Choroid plexus epithelial cell (primary cell): ENCODE measurements around the gene HMGCS2.

ENCODE experiments used
- DNase-seq: peaks from one replicate; pipeline ENCODE4 v3.0.0-alpha.2; 2010; ENCODE audit warnings: low read depth
- H3K4me3 ChIP-seq: 2 replicates; pipeline ENCODE4 v1.5.1; 2011; ENCODE audit warnings: low read depth, mild to moderate bottlenecking, control low read depth, low read length, moderate library complexity
- CTCF ChIP-seq: conservative IDR thresholded peaks from 2 replicates; pipeline ENCODE4 v1.5.1; 2011; ENCODE audit warnings: low read depth, mild to moderate bottlenecking, control low read depth, inconsistent platforms, low read length, moderate library complexity

HMGCS2 gene

GRCh38 chr1:119762953-119763352 is 5.8 kb downstream of the HMGCS2 start:
- no peak for DNase-seq
- H3K4me3 ChIP-seq, result no peak overlapping the region

GRCh38 chr1:119762409-119762808 is 6.3 kb downstream of the HMGCS2 start:
- no peak overlapping the region for H3K4me3 ChIP-seq
- no peak for DNase-seq

More at GRCh38 chr1:119762953-119763352, 5.8 kb downstream of the HMGCS2 start:
- no peak for TF ChIP-seq CTCF

GRCh38 chr1:119758584-119758983 is 10.1 kb downstream of the HMGCS2 start:
- H3K4me3 ChIP-seq, result no peak overlapping the region
- no peak for DNase-seq
- no peak for TF ChIP-seq CTCF

More at GRCh38 chr1:119762409-119762808, 6.3 kb downstream of the HMGCS2 start:
- no peak for TF ChIP-seq CTCF

GRCh38 chr1:119752592-119752991 is 16.1 kb downstream of the HMGCS2 start:
- TF ChIP-seq CTCF, result no peak
- DNase-seq, result no peak
- H3K4me3 ChIP-seq, result no peak overlapping the region

- no peak for TF ChIP-seq CTCF
- no peak for DNase-seq
- H3K4me3 ChIP-seq, result no peak overlapping the region
Observed at GRCh38 chr1:119748040-119748439, 20.7 kb downstream of the HMGCS2 start.

- no peak for TF ChIP-seq CTCF
- no peak for DNase-seq
- no peak overlapping the region for H3K4me3 ChIP-seq
Observed at GRCh38 chr1:119747451-119747850, 21.3 kb downstream of the HMGCS2 start.

GRCh38 chr1:119745034-119745433 is 23.7 kb downstream of the HMGCS2 start:
- H3K4me3 ChIP-seq, result no peak overlapping the region
- TF ChIP-seq CTCF, result no peak
- no peak for DNase-seq
